ENCODE results near the gene ODF2L.

DNA sequence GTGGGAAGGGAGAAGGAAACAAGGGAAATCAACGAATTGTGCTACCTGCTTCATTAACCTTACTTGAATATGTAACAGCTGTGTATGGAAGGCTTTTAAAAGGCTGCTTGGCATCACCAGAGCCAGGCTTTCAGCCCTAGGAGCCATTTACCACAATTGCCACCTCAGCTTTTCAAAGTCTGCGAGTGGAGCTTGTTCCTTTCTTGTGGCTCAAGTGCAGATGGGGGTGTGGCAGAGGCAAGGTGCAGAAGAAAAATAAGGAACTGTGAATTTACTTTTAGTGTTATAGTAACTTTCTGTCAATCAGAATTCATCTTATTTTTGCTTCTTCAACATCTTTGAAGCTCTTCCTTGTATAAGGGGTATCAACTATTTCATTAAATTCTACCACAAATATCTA lies 45.5 kb upstream of the ODF2L start:
- TF ChIP-seq SNAI2 (CRISPR knock-in tag; IDR thresholded peaks at IDR 0.05) (no peak), OSR1 (CRISPR knock-in tag; IDR thresholded peaks at IDR 0.05) (no peak), ZNF70 (CRISPR knock-in tag; IDR thresholded peaks at IDR 0.05) (no peak), ZNF8 (CRISPR knock-in tag; IDR thresholded peaks at IDR 0.05) (no peak), ZFP3 (CRISPR knock-in tag; IDR thresholded peaks at IDR 0.05) (no peak), PPARA (CRISPR knock-in tag; IDR thresholded peaks at IDR 0.05; ENCODE audit: borderline replicate concordance) (no peak), GLIS3 (CRISPR knock-in tag; IDR thresholded peaks at IDR 0.05) (no peak), ARNTL (CRISPR knock-in tag; IDR thresholded peaks at IDR 0.05; ENCODE audit: borderline replicate concordance, low read depth) (no peak), ESRRG (CRISPR knock-in tag; IDR thresholded peaks at IDR 0.05) (no peak), ZFP30 (CRISPR knock-in tag; IDR thresholded peaks at IDR 0.05) (no peak)
- TF ChIP-seq, protein P1, sequence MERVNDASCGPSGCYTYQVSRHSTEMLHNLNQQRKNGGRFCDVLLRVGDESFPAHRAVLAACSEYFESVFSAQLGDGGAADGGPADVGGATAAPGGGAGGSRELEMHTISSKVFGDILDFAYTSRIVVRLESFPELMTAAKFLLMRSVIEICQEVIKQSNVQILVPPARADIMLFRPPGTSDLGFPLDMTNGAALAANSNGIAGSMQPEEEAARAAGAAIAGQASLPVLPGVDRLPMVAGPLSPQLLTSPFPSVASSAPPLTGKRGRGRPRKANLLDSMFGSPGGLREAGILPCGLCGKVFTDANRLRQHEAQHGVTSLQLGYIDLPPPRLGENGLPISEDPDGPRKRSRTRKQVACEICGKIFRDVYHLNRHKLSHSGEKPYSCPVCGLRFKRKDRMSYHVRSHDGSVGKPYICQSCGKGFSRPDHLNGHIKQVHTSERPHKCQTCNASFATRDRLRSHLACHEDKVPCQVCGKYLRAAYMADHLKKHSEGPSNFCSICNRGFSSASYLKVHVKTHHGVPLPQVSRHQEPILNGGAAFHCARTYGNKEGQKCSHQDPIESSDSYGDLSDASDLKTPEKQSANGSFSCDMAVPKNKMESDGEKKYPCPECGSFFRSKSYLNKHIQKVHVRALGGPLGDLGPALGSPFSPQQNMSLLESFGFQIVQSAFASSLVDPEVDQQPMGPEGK (CRISPR knock-in tag; IDR thresholded peaks at IDR 0.05; ENCODE audit: borderline replicate concordance), result no peak
- TF ChIP-seq, protein P2, sequence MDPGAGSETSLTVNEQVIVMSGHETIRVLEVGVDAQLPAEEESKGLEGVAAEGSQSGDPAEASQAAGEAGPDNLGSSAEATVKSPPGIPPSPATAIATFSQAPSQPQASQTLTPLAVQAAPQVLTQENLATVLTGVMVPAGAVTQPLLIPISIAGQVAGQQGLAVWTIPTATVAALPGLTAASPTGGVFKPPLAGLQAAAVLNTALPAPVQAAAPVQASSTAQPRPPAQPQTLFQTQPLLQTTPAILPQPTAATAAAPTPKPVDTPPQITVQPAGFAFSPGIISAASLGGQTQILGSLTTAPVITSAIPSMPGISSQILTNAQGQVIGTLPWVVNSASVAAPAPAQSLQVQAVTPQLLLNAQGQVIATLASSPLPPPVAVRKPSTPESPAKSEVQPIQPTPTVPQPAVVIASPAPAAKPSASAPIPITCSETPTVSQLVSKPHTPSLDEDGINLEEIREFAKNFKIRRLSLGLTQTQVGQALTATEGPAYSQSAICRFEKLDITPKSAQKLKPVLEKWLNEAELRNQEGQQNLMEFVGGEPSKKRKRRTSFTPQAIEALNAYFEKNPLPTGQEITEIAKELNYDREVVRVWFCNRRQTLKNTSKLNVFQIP (CRISPR knock-in tag; IDR thresholded peaks at IDR 0.05; ENCODE audit: borderline replicate concordance, low read depth), result no peak
- TF ChIP-seq, protein P3, sequence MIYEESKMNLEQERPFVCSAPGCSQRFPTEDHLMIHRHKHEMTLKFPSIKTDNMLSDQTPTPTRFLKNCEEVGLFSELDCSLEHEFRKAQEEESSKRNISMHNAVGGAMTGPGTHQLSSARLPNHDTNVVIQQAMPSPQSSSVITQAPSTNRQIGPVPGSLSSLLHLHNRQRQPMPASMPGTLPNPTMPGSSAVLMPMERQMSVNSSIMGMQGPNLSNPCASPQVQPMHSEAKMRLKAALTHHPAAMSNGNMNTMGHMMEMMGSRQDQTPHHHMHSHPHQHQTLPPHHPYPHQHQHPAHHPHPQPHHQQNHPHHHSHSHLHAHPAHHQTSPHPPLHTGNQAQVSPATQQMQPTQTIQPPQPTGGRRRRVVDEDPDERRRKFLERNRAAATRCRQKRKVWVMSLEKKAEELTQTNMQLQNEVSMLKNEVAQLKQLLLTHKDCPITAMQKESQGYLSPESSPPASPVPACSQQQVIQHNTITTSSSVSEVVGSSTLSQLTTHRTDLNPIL (CRISPR knock-in tag; IDR thresholded peaks at IDR 0.05; ENCODE audit: low read depth), result no peak

Data from SK-N-SH treated with all-trans-retinoic acid at 6 μM for 48 hours (cell line).